Hindlimb muscle (tissue), 1 donor: ENCODE measurements around the gene ZCCHC9. TPM values are rescaled to one million over a fixed set of nuclear protein-coding genes. Genes with fewer than 3 reads are reported as not detected.

Experiments
- DNase-seq: peaks from one replicate; pipeline ENCODE4 v3.0.0-alpha.2; 2013
- polyA plus RNA-seq: library from polyadenylated mRNA; unstranded; fragments of 120-200 nt; gene quantifications from one replicate; pipeline ENCODE4 v1.2.1, GENCODE V29; 2013; ENCODE audit not compliant: insufficient read length

The ZCCHC9 gene
- polyA plus RNA-seq, 1 donor: 24.7 TPM

- no peak for DNase-seq
Observed at GRCh38 chr5:81359881-81360280, 58.5 kb downstream of the ZCCHC9 start.

GRCh38 chr5:81360640-81361039 lies 59.3 kb downstream of the ZCCHC9 start:
- no peak for DNase-seq

- no peak for DNase-seq
Observed at GRCh38 chr5:81361600-81361999, 60.2 kb downstream of the ZCCHC9 start.

Other genes starting within 250 kb of the ZCCHC9 start
- gene CKMT2, start 68.3 kb upstream of the ZCCHC9 start, polyA plus RNA-seq: 75.1 TPM
- not detected for gene ACOT12, start 92.5 kb downstream of the ZCCHC9 start, polyA plus RNA-seq